Measurements from ENCODE around the gene ADRA2C.

The ADRA2C gene

GRCh38 chr4:3816983-3817960 is 51.1 kb downstream of the ADRA2C start:
- no peak for DNase-seq
